HG03025 (cell line): Measurements from ENCODE around the gene RALB.
"Not testable (repeated sequence)": the region's sequence is repeated elsewhere in the genome, so short reads cannot be mapped to it uniquely, and the experiment has no call there.

Source experiments
- ATAC-seq: cut with Tn5 transposase; IDR thresholded peaks from one replicate; pipeline ENCODE4 v1.9.1; 2021; ENCODE audit warnings: mild to moderate bottlenecking, moderate library complexity; ENCODE audit not compliant: unreplicated experiment, low FRiP score

RALB gene

GRCh38 chr2:120313695-120314615 is 61.3 kb downstream of the RALB start:
- no peak for ATAC-seq

DNA sequence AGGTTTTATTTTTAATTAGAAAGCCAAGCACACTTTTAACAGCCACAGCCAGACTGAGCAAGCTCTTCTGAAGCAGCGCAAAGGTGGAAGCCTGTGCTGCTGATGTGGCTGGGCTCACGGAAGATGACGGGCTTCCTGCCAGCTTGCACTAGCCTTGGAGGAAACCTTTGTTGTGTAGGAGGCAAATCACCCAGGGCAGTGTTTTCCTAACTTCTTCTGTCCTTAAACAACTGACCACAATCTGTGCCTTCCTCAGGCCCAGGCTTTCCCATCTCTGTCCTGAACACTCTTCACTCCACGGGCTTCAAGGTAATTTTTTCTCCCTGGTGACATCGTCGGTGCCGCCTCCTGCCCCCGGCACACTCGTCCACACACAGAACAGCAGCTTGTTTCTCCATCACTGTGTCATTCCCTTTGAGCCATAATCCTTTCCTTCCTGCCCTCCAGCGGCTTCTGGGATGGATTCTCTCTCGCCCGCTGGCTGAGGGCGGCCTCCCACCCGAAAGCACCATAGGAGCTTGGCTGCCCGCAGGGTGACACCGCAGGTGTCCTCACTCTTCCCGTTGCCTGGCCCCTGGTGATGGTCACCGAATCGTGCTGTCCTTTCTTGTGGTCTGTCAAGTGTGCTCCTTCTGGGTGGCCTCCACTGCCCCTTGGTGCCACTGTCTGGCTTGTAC is 62.2 kb downstream of the RALB start:
- ATAC-seq, result no peak

DNA sequence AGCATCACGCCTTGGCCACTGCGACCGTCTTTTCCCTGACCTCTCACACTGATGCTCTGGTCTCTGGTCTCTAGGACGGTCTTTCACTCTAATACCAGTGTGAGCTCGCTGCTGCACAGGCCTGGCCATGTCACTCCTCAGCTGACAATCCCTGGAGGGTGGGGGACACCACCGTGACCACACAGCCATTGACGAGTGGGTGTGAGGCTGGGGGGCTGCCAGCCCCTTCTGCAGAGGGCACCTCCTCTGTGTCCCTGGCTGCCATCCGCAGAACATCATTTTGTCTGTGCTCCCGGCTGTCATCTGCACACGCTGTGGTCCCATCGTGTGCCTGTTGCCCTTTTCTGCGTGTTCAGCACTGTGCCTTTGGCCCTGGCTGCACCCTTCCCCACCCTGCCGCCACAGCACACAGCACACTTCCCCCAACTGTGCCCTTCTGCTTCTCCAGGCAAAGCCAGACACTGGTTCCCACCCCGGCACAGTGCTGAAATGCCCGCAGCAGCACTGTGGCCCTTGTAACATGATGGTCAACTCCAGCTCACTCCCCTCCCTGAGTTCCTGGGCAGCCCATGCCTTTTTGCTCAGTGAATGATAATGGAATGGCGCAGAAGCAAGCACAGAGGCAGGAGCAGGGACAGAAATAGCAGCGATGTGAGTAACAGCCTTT is 62.8 kb downstream of the RALB start:
- ATAC-seq, result no peak

DNA sequence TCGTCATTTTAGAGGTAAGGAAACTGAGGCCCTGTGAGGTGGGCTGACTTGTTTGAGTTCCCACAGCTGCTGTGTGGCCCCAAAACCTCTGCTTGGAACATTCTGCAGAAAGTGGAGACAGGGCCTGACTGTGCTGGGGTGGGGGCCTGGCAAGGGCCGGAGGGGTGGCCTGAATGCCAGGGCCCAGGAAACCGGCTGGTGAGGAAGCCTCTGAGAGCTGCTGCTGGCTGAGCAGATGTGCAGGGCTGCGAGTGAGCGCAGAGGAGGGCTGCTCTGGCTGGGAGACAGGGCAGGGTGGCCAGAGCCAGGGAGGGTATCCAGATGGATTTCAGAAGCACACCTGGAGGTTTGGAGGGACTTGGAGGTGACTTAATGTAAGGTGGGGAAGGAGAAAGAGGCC is 63.4 kb downstream of the RALB start:
- no peak for ATAC-seq

DNA sequence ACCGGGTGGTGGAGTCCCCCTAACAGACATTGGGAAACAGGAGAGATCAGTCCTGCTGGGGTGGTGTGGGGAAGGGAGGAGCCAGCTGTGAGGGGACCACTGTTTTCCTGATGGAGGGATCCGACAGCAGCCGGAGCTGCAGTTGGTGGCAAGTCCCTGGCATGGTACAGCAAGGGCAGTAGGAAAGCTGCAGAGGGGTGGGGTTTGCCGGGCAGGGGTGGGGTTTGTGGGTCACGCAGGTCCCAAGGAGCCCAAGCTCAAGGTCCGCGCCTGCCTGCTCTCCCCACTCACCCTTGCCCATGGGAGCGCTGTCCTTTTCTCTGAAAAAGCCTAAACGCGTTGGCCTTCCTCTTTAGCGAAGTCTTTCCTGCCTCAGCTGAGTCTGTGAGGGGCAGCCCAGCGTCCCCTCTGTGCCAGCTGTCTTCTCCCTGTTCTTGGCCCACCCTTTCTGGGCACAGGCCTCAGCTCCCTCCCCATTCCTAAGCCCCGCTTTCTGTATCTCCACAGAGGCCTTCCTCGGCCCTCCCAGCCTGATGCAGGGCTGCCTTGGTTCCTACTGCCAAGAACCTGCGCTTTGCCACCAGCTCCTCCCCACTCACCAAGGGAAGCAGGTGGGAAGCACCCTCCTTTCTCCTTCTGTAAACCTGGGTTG is 64.0 kb downstream of the RALB start:
- no peak for ATAC-seq

GRCh38 chr2:120317180-120317533 is 64.5 kb downstream of the RALB start:
- ATAC-seq, result no peak

DNA sequence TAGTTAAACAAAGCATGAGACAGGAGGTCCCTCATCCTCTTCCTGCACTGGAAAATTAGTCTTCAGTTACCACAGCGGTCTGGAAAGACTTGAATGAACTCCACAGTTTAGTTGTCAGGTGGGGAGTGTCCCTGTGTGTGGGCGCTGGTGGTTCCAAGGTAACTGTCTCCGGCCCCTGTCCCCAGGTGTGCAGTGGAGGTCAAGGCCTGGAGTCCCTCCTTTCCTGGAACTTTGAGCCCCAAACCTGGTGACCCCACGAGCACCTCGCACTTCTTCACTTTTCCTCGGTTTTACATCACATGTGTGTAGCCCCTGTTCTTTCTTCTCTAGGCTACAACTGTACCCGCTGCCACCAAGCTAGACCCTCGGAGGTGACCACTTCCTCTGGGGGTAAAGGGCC is 65.3 kb downstream of the RALB start:
- ATAC-seq, result no peak

DNA sequence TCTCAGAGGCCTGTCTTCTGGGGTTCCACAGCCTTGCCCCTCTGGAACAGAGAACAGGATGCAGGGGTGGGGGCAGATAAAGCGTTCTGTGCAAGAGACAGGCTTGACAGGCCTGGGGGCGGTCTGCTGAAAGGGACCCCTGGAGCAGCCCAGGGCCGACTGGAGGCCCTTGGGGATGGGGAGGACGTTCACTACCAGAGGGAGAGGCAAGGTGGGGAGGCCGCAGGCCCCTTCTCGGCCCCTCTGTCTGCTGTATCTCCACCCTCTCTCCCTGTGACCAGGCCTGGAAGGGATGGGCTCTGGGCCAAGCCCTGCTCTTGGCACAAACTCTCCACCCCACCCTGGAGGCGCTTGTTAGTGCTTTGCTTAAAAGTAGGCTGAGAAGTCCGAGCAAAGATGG is 66.0 kb downstream of the RALB start:
- no peak for ATAC-seq

DNA sequence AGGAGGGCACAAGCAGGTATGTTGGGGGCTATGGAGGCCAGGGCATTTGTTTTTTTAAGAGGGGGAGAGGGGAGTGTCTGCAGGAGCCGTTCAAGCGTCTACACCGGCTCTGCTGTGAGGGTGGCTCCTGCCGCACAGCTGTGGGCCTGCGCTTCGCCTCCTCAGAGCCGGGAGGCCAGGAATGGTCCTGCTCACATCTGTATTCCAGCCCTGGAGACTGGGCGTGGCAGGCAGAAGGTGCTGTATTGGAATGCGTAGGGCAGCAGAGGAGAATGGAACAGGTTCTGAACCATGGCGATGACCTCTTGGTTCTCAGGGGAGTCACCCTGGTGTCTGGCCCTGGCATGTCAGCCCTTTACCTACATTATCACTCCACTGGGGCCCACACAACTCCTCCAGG is 66.5 kb downstream of the RALB start:
- no peak for ATAC-seq

- no peak for ATAC-seq
Observed at GRCh38 chr2:120319686-120320317, 67.2 kb downstream of the RALB start.

DNA sequence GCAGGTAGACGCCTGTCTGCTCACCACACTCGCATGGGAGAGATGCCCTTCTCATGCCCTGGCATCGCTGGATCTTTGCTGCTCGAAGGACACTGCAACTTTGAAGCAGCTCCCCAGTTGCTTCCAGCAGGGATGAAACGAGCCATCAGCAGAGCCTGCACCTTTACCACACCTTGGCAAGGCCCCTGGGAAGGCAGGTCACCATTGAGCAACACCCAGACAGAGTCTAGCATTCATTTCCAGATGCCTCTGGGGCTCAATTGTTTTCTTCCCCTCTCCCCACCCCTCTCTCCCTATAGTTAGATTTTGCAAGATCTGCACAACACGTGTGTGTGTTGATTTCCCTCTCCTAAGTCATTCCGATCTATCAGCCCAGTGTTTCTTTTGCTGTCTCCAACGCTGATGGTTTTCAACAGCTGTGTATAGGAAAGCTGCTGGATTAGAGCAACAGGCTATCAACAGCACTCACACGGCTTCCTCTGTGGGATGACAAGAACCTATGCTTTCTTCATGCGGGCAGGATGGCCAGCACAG is 67.7 kb downstream of the RALB start:
- ATAC-seq, result no peak

- not testable (repeated sequence) for ATAC-seq
Observed at GRCh38 chr2:120320887-120321556, 68.4 kb downstream of the RALB start.

DNA sequence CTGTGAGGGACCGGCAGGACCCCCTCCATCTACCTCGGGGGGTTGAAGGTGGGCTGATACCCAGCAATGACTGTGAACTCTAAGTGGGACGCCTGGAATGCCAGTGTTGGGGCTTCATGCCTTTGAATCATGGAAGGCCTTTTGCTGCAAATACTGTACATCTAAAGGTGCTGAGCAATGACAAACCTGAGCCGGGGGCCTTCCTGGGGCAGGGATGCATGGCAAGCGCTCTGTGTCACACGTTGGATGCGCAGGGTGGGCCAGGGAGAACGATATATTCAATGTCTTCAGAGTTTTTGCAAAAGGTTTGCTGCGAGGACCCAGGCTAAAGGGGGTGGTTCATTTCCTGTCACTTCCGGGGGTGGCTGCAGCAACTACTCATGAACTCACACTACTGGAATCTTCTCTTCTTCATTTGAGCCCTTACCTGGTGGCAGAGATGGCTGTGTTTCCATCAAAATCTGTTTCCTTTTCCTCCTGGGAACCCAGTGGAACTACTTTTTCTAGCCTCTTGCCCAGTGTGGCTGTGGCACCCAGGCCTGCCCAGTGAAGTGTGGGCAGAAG is 69.2 kb downstream of the RALB start:
- ATAC-seq, result no peak

- ATAC-seq, result no peak
Observed at GRCh38 chr2:120322329-120322728, 69.7 kb downstream of the RALB start.

DNA sequence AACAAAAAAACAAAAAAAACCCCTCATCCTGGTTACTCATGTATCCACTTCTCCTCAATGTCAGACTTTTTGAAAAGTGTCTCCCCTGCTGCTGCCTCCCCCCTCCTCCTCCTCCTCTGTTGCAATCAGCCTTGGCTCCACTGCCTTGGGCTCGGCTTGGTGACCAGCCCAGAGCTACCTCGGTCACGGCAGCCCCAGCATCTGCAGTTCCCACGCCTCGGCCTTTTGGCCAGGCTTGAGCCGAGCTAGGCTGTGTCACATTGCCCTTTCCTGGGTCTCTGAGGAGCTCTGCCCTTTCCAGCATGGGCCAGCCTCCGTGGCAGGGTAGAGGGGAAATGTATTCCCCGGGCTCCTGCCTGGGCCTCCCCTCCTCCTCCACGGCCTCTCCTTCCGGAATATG is 70.6 kb downstream of the RALB start:
- no peak for ATAC-seq

DNA sequence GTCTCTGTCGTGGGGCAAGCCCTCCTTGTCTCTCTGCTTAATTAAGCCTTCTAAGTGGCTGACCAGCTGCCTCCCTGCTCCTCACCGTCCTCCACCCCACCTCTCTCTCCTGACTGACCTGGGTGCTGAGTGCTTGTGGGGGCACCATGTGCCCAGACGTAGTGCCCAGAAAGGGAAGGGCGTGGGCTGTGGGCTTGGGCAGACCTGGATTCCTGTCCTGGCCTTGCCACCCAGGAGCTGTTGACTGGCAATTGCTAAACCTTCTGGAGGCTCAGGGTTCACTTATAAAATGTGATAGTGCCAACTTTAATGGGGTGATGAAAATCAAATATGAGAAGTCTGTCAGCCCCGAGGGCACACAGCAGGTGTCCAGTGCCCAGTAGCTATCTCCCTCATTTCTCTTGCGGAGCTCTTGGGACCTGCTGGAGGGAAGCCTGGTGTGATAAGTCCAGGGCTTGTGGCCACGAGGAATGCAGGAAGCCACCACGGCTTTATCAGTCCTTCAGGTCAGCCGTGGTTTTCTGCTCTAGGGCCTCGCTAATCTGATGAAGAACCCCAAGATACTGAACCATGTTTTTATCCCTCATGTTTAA is 71.3 kb downstream of the RALB start:
- ATAC-seq, result no peak

GRCh38 chr2:120324933-120325332 is 72.3 kb downstream of the RALB start:
- no peak for ATAC-seq

DNA sequence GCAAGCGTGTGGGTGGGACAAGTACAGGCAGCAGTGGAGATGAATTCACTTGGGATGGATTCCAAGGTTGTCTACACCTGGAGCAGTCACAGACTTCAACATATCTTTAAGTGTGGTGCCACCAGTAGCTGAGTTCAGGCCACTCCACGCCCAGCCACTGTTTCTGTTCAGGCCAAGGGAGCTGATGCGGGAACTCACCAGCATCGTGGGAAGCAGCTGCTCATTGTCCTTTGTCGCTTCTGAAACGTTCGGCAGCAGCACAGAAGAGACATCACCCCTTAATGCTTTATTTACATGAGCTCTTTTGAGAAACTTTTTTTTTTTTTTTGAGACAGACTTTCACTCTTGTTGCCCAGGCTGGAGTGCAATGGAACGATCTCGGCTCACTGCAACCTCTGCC is 73.4 kb downstream of the RALB start:
- no peak for ATAC-seq
